ENCODE data around the gene TRIM15. TPM values are rescaled to one million over a fixed set of nuclear protein-coding genes. Genes with fewer than 3 reads are reported as not detected.
A peak's percentile ranks its signal among the peaks of the same experiment; 100 is the strongest.

The TRIM15 gene
- total and polyA plus RNA-seq, 10 of the 15 experiments (the other 5 are each of a cell fraction or from before 2014, with no cell fraction given), result 0.29 TPM; not detected in 9

DNA sequence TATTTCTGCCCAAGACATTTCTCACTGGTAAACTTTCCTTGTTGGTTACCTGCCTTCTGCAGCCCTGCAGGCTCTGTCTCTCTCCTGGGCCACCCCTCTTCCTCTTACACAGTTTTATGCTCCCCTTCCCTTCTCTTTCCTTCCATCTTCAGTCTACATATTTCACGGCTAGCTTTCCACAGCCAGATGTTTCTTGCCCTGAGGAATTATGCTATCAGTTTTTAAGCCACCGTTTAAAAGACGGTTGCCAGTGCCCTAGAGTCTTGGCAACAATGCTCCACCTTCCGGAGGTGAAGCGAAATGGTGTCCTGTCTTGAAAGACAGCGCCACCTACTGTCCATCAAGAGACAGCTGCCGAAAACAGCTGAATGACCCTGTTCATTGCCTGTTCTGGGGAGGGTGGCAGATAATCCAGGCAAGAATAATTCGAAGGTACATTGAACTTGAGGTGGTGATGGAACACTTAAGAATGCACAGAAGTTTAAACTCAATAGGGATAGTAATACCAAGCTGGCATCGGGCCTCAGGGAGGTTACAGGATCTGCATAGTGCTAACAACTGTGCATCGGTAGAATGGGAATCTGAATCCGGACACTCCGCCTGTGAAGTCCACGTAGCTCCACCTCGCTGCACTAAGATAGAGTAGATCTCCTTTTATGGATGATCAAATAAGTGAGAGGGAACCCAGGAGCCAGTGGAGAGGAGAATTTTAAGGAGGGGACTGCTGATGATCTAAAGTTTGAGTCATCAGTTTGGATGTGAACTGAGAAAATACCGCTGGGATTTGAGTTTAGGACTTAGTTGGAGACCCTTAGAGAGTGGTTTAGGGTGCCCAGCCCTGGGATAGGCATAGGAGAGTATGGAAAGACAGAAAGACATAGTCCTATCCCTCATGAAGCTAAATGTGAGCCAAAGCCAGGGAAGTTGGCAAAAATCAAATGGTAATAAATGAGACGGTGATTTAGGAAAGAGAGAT is 32.2 kb upstream of the TRIM15 start (continued):
- no peak for TF ChIP-seq RFX5 (IDR thresholded peaks at IDR 0.05; ENCODE audit: low read depth, low read length)
- no peak for TF ChIP-seq ZZZ3 (IDR thresholded peaks at IDR 0.05; ENCODE audit: control insufficient read depth, insufficient read length, low read depth)
- TF ChIP-seq CBX5 (IDR thresholded peaks at IDR 0.05; ENCODE audit: low read depth), result no peak
- peak; percentile 81 for TF ChIP-seq RAD21 (IDR thresholded peaks at IDR 0.05; ENCODE audit: insufficient read depth, low read depth, low read length)
- TF ChIP-seq, protein P1, sequence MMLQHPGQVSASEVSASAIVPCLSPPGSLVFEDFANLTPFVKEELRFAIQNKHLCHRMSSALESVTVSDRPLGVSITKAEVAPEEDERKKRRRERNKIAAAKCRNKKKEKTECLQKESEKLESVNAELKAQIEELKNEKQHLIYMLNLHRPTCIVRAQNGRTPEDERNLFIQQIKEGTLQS (IDR thresholded peaks at IDR 0.05; ENCODE audit: borderline replicate concordance, extremely low read depth, low read depth, low read length), result no peak
- TF ChIP-seq, protein P2, sequence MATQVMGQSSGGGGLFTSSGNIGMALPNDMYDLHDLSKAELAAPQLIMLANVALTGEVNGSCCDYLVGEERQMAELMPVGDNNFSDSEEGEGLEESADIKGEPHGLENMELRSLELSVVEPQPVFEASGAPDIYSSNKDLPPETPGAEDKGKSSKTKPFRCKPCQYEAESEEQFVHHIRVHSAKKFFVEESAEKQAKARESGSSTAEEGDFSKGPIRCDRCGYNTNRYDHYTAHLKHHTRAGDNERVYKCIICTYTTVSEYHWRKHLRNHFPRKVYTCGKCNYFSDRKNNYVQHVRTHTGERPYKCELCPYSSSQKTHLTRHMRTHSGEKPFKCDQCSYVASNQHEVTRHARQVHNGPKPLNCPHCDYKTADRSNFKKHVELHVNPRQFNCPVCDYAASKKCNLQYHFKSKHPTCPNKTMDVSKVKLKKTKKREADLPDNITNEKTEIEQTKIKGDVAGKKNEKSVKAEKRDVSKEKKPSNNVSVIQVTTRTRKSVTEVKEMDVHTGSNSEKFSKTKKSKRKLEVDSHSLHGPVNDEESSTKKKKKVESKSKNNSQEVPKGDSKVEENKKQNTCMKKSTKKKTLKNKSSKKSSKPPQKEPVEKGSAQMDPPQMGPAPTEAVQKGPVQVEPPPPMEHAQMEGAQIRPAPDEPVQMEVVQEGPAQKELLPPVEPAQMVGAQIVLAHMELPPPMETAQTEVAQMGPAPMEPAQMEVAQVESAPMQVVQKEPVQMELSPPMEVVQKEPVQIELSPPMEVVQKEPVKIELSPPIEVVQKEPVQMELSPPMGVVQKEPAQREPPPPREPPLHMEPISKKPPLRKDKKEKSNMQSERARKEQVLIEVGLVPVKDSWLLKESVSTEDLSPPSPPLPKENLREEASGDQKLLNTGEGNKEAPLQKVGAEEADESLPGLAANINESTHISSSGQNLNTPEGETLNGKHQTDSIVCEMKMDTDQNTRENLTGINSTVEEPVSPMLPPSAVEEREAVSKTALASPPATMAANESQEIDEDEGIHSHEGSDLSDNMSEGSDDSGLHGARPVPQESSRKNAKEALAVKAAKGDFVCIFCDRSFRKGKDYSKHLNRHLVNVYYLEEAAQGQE (IDR thresholded peaks at IDR 0.05; ENCODE audit: low read depth, low read length), result no peak
- TF ChIP-seq SUZ12 (IDR thresholded peaks at IDR 0.05; ENCODE audit: unreplicated experiment), result no peak
- TF ChIP-seq NFYA (IDR thresholded peaks at IDR 0.05; ENCODE audit: borderline replicate concordance, low read depth, low read length), result no peak
- no peak for TF ChIP-seq NFXL1 (IDR thresholded peaks at IDR 0.05; ENCODE audit: borderline replicate concordance)
- TF ChIP-seq WRNIP1 (IDR thresholded peaks at IDR 0.05; ENCODE audit: borderline replicate concordance, low read depth, low read length), result no peak
- TF ChIP-seq RUNX3 (IDR thresholded peaks at IDR 0.05; ENCODE audit: low read length), result no peak
- no peak for TF ChIP-seq EGR1 (IDR thresholded peaks at IDR 0.05; ENCODE audit: borderline replicate concordance in 1 of 2, low read depth in 2 of 2, low read length in 2 of 2)
- TF ChIP-seq, protein P3, sequence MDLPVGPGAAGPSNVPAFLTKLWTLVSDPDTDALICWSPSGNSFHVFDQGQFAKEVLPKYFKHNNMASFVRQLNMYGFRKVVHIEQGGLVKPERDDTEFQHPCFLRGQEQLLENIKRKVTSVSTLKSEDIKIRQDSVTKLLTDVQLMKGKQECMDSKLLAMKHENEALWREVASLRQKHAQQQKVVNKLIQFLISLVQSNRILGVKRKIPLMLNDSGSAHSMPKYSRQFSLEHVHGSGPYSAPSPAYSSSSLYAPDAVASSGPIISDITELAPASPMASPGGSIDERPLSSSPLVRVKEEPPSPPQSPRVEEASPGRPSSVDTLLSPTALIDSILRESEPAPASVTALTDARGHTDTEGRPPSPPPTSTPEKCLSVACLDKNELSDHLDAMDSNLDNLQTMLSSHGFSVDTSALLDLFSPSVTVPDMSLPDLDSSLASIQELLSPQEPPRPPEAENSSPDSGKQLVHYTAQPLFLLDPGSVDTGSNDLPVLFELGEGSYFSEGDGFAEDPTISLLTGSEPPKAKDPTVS (IDR thresholded peaks at IDR 0.05; ENCODE audit: low read depth, low read length), result no peak
- TF ChIP-seq SMARCA5 (IDR thresholded peaks at IDR 0.05), result peak; percentile 79; the same call in 1 of the 2 replicates
- TF ChIP-seq, protein P4, sequence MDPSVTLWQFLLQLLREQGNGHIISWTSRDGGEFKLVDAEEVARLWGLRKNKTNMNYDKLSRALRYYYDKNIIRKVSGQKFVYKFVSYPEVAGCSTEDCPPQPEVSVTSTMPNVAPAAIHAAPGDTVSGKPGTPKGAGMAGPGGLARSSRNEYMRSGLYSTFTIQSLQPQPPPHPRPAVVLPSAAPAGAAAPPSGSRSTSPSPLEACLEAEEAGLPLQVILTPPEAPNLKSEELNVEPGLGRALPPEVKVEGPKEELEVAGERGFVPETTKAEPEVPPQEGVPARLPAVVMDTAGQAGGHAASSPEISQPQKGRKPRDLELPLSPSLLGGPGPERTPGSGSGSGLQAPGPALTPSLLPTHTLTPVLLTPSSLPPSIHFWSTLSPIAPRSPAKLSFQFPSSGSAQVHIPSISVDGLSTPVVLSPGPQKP (IDR thresholded peaks at IDR 0.05; ENCODE audit: low read depth, low read length), result peak; percentile 57; the same call in 1 of the 2 replicates
- TF ChIP-seq JUNB (IDR thresholded peaks at IDR 0.05), result no peak
- peak; percentile 40 for TF ChIP-seq IKZF1 (conservative IDR thresholded peaks at IDR 0.05)
- TF ChIP-seq ZSCAN29 (IDR thresholded peaks at IDR 0.05), result no peak
- TF ChIP-seq, protein P5, sequence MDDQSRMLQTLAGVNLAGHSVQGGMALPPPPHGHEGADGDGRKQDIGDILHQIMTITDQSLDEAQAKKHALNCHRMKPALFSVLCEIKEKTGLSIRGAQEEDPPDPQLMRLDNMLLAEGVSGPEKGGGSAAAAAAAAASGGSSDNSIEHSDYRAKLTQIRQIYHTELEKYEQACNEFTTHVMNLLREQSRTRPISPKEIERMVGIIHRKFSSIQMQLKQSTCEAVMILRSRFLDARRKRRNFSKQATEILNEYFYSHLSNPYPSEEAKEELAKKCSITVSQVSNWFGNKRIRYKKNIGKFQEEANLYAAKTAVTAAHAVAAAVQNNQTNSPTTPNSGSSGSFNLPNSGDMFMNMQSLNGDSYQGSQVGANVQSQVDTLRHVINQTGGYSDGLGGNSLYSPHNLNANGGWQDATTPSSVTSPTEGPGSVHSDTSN (IDR thresholded peaks at IDR 0.05; ENCODE audit: insufficient replicate concordance, low read depth, low read length), result peak; percentile 45
- peak; percentile 82 for TF ChIP-seq ZNF24 (IDR thresholded peaks at IDR 0.05)
- TF ChIP-seq CBFB (IDR thresholded peaks at IDR 0.05; ENCODE audit: low read depth), result no peak
- TF ChIP-seq SIN3A (IDR thresholded peaks at IDR 0.05; ENCODE audit: low read depth, low read length), result 0 out of 2 replicates have a peak, but pooled peaks have one; percentile 62

Measured in GM12878 (cell line).